RKO (cell line): ENCODE measurements around the gene DEUP1.

ENCODE experiments used
- DNase-seq: peaks from one replicate; pipeline ENCODE4 v3.0.0-alpha.2; 2016; ENCODE audit warnings: low spot score

The DEUP1 gene

GRCh38 chr11:93480256-93480655 is 149.7 kb downstream of the DEUP1 start:
- DNase-seq: no peak

GRCh38 chr11:93480756-93481155 is 150.2 kb downstream of the DEUP1 start:
- DNase-seq: no peak

- DNase-seq: no peak
Observed at GRCh38 chr11:93481279-93481678, 150.7 kb downstream of the DEUP1 start.

GRCh38 chr11:93481696-93482095 is 151.2 kb downstream of the DEUP1 start:
- no peak for DNase-seq

GRCh38 chr11:93482556-93482955 is 152.0 kb downstream of the DEUP1 start:
- no peak for DNase-seq

- no peak for DNase-seq
Observed at GRCh38 chr11:93484716-93485115, 154.2 kb downstream of the DEUP1 start.

GRCh38 chr11:93485983-93486382 is 155.4 kb downstream of the DEUP1 start:
- no peak for DNase-seq

- DNase-seq: no peak
Observed at GRCh38 chr11:93487032-93487483, 156.5 kb downstream of the DEUP1 start.
